Stimulated activated CD8-positive, alpha-beta memory T cell treated with anti-CD3 and anti-CD28 coated beads, Interleukin-15, amount 100 ng/mL, for 4 hours (primary cell): Measurements from ENCODE around the gene ADARB2.

Experiments used
- DNase-seq, 2 donors: peaks; one replicate each; pipeline ENCODE4 v3.0.0-alpha.2; 2020; ENCODE audit warnings: low read depth in 2 of 2

Gene ADARB2

GRCh38 chr10:1499359-1499957, 237.9 kb downstream of the ADARB2 start:
- DNase-seq = no peak

DNA sequence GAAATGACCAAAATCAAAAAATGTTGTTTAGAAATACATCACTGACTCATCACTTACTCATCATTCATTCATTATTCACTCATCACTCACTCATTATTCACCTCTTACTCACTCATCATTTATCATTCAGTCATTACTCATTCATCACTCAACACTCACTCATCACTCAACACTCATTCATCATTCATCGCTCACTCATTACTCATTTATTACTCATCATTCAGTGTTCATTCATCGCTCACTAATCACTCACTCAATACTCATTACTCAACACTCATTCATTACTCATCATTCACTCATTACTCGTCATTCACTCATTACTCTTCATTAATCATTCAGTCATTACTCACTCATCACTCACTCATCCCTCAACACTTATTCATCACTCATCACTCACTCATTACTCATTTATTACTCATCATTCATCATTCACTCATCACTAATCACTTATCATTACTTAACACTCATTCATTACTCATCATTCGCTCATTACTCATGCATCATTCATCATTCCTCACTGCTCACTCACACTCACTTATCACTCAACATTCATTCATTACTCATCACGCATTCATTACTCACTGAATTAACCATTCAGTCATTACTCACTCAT, 238.5 kb downstream of the ADARB2 start:
- no peak for DNase-seq

GRCh38 chr10:1495915-1496517, 241.3 kb downstream of the ADARB2 start:
- DNase-seq = no peak

- DNase-seq = no peak
Measured at GRCh38 chr10:1492641-1493040, 244.7 kb downstream of the ADARB2 start.

DNA sequence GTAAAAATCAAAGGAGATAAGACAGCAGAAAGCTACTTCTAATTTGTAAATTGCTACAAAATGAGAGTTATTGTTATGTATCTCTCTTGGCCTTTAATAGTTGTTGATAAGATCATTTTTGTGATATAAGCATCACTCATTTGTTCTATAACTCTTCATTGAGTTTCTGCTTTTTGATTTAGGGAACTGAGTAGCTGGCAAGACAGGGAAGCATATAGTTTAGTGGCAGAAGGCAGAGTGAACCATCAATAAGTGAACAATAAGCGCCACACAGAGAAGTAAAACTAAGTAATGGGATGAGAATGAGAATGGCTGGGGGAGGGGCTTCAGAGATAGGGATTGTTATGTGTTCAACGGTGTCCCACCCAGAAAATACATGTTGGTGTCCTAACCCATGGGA, 245.4 kb downstream of the ADARB2 start:
- no peak for DNase-seq

GRCh38 chr10:1489801-1490200, 247.5 kb downstream of the ADARB2 start:
- no peak for DNase-seq

DNA sequence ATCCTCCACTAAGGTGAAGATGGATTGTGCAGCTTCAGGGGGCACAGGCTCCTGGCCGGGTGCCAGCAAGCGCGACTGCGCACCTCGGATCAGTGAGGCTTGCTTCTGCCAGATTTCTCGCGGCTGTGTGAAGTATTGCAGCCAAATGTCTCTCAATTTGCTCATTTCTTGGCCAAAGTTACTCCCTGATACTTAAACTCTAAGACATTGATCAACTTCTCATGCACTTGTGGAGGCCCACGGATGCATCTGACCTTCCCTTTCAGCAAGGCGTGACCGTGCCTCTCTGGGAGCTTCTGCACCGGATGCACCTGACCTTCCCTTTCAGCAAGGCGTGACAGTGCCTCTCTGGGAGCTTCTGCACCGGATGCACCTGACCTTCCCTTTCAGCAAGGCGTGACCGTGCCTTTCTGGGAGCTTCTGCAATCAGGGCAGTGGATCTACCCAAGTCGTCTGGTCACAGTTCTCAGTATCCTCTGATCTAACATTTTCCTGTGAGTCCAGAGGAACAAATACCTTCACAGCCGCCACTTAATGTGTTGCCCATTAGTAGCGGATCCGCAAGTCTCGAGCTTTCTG, 248.3 kb downstream of the ADARB2 start:
- DNase-seq = no peak

DNA sequence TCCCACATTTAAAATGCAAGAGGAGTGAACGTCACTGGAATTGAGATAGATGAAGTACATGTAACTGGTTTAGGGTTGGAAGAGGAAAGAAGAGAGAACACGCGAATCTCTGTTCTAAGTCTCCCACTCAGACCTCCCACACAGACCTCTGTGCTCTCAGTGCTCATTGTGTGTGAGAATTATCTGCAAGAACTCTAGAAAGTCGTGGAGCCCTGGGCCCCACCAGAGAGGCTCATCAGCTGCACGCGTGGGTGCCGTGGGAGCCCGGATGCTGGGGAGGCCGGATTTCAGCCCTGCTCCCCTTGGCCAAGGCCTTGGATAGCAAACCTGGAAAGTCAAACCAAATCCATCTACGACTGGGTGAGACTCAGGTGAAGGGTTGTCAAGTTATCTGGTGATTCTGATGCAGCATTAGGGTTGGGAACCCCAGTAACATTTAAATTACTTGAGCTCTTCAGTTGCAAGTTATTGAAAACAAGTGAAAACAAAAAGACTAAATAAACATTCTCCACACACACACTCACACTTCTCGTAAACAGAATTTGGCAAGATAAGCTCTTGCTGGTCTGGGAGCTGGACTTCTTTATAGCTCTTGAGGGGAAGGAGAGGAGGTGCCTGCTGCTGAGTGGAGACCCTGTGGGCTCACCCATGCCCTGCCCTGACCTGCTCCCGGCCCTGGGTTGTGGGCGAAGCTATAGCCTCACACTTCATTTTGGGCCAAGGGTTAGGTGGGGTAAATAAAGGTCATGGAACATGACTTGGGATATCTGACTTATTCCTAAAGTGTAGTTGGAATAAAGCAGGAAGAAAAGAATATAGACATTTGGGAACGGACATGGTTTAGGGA, 250.3 kb downstream of the ADARB2 start:
- DNase-seq = no peak

DNA sequence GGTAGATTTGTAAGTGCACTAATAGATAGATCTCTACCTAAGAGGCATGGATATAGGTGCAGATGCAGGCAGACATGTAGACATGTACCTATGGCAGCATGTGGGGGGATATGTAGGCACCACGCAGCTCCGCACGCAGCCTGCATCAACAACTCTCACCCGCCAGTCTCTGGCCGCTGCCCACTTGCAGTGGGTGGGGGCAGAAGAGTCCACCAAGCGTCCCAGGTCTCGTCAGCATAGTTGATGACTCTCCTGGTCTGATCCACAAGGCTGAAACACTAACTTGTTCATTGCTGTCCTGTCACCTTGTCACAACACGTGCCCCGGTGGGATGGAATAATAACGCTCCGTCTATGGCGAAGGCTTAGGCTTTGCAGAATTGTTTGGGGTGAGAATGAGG, 252.0 kb downstream of the ADARB2 start:
- no peak for DNase-seq

DNA sequence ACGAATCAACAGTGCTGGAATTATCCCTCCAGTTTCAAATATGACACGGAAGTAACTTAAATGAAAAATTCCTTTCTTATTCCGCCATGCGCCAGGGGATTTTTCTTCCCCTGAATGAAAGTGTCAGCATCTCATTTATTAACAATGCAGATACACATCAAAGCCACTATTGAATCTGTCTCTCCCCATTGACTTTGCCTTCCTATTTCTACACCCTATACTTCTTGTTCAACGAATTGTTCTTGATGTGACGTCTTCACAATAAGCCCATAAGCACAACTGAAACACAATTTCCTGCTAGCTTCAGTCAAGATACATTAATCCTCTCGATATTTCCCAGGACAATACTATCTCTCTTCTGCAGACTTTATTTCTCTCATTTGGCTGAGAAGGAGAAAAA, 253.5 kb downstream of the ADARB2 start:
- no peak for DNase-seq

- no peak for DNase-seq
Measured at GRCh38 chr10:1483246-1483645, 254.1 kb downstream of the ADARB2 start.

GRCh38 chr10:1477578-1477977, 259.7 kb downstream of the ADARB2 start:
- DNase-seq = no peak

DNA sequence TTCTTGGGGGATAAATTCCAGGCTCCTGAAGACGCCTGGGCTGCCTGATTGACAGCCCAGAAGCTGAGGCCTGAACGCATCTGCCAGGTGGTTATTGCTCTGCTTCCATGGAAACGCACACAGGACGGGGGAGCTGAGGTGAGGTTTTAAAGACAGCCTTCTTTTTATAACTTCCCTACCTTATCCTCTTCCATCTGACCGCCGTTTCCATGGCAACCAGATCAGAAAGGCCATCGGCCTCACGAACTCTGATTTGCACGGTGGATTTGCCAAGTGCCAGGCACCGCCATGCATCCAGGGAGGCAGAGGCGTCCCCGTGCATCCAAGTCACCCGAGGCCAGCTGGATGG, 260.9 kb downstream of the ADARB2 start:
- no peak for DNase-seq

GRCh38 chr10:1475771-1476454, 261.4 kb downstream of the ADARB2 start:
- DNase-seq = no peak

GRCh38 chr10:1475098-1475591, 262.2 kb downstream of the ADARB2 start:
- DNase-seq = no peak

DNA sequence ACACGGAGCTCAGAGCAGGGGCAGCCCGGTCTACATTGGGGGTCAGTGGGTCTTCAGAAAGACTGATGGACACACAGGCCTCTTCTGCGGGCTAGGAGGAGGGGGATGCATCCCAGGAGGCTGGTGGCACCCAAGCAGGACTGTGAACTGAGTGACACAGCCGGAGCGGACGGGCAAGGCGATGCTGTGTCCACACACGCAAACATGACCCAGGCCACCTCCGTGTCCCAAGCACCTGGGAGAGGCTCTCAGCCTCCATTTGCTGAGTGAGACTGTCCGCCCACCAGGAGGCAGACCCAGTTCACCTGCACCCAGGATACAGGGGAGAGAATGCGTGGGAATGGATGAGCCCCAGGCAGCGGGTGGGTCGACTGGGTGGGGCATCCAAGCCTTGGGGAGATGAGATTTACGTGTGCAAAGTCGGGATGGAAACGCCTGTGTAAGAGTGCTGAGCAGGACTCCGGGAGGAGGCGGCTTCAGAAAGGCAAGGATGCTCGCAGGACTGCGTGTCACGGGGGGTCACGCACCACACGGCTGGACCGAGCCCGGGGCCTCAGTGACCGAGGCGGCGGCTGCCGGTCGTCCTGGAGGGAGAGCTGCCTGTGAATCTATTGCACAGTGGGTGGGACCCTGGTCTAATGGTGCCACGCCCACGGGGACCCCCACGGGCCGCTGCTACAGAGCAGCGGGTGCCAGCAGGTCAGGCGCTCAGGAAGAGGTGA, 262.8 kb downstream of the ADARB2 start:
- no peak for DNase-seq

DNA sequence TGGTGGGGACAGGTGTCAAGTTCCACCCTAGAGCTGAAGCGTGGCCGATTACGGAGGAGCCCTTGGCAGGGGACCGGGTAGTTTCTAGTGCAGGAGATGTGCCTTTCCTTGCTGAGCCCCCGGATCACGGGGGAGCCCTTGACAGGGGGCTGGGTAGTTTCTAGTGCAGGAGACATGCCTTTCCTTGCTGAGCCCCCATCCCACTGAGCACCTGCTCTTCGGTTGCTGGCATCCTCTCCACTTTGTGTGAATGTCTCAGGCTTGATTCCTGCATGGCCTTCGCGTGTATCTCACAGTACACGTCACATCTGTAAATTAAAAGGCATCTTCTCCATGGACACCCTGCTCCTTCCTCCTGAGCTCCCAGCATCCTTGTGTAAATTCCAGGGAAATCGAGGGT, 263.5 kb downstream of the ADARB2 start:
- no peak for DNase-seq

- DNase-seq = no peak
Measured at GRCh38 chr10:1472178-1472958, 265.0 kb downstream of the ADARB2 start.

DNA sequence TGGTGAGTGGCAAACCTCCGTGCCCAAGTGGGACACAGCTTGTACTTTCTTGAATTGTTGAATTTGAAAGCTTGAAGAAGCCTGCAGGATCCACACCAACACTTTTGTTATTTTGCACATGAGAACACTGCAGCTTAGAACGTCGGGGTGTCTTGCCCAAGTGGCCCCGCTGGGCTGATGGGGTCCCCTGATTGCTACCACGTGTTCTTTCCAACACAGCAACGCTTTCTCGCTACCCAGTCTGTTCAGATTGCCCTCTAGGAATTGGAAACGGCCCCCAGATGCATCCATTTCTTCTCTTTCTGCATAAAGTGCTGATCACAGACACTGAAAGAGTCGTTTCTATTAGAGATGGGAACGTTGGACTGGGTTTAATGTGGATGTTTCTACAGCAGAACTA, 268.5 kb downstream of the ADARB2 start:
- DNase-seq = no peak
